Subcutaneous adipose tissue (tissue), 4 donors: Measurements from ENCODE around the gene SLC2A4. TPM values are rescaled to one million over a fixed set of nuclear protein-coding genes. Genes with fewer than 3 reads are reported as not detected.

Source experiments
- total RNA-seq, 4 donors: library from RNA; depleted of rRNA; stranded (reverse); fragments of >200 nt; gene quantifications; one replicate each; pipeline ENCODE4 v1.1.0, GENCODE V29; 2016
- TF ChIP-seq, protein P1 (sequence below): fragments of 450-650 bp; IDR thresholded peaks from one replicate; pipeline ENCODE4 v1.5.1; 2016; ENCODE audit warnings: low read depth, mild to moderate bottlenecking, control low read depth, antibody characterized with exemption, moderate library complexity

SLC2A4 gene
- total RNA-seq, 4 donors from 2014 or later, result 5.6 to 91.4 (median 13.8) TPM

DNA sequence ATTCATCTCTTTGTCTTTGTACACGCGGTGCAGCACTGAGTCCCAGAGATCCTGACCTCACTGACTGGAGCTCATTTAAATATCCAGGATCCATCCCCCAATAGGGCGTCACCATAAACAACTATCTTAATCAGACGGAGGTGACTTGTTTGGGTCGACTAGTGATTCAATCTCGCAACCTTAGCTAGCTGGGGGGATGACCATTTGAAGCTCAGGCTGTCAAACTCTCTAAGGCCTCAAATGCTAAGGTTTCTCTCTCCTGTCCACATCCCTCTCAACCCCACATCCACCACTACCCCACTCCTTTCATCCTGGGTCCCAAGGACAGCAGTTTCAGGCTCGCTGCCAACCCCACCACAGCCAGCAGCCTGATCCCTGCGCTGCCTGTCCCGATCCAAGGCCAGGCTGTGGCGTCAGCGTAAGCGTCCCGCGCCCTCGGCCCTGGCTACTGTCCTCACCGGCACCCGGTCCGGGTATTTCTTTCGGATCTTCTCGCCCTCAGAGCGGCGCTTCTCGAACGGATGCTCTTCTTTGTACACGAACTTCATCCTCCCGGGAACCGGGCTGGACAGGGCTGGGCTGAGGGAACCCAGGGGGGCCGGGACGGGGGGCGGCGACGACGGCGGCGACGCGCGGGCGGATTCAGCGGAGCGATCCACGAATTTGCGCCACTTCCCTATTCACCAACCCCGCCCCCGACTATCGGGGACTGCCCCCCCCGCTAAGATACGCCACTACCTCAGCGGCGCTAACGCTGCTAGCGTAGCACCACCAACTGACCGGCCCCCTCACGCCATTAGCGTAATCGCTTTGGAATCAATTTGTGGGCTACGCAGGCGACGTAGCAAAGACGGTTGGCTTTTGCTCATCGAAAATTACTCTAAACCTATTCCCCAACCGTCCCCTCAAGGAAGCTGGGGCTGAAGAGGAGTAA lies 39.5 kb upstream of the SLC2A4 start, which contains the start of gene GABARAP:
GABARAP (minus strand) TSS at position 667 of the 934 bp plus-strand sequence; CDS start at position 548, 119 bp downstream.
- TF ChIP-seq, protein P1, sequence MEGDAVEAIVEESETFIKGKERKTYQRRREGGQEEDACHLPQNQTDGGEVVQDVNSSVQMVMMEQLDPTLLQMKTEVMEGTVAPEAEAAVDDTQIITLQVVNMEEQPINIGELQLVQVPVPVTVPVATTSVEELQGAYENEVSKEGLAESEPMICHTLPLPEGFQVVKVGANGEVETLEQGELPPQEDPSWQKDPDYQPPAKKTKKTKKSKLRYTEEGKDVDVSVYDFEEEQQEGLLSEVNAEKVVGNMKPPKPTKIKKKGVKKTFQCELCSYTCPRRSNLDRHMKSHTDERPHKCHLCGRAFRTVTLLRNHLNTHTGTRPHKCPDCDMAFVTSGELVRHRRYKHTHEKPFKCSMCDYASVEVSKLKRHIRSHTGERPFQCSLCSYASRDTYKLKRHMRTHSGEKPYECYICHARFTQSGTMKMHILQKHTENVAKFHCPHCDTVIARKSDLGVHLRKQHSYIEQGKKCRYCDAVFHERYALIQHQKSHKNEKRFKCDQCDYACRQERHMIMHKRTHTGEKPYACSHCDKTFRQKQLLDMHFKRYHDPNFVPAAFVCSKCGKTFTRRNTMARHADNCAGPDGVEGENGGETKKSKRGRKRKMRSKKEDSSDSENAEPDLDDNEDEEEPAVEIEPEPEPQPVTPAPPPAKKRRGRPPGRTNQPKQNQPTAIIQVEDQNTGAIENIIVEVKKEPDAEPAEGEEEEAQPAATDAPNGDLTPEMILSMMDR, result no peak

DNA sequence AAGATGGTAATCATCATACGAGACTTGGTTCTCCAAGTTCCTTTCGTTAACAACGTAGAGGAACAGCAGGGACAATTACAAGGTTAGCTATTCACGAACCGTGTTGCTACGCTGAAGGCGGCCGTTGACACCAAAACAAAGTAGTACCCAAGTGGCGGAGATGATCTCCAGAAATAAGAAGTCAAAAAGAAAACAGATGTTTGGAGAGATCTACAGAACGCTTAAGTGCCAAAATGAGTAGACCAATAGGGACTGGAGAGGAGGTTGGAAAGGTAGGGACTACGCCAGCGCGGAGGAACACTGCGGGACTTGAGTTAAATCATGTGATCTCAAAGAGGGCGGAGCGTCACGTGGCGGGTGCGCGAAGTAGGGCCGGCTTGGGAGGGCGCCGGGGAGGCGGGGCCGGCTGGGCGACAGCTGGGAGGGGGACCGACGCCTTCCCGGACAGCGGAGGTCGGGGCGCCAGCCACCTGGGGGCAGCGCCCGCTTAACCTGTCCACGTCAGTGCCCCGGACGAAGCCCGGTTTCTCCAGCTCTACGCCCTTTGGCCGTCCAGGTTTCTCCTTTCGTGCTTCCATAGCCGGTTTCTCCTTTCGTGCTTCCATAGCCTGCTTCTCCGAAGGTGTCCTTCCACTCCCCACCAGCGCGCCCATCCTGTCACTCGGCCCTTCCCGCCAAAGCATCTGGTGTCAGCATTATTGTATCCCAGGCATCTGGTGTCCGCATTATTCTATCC lies 38.6 kb upstream of the SLC2A4 start:
- TF ChIP-seq, protein P1, result no peak

DNA sequence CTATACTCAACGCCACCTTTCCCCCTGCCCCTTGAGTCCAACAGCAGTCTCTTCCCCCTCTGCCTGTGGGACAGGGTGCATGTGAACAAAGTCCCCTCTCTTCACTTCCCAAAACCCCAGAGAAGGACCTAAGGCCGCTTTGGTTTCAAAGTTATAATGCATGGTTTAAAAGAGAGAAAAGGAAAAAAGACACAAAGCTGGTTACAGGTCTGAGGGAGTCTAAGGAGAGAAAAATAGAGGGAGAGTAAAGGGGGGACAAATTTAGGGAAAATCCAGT lies 38.1 kb upstream of the SLC2A4 start:
- TF ChIP-seq, protein P1, result no peak

DNA sequence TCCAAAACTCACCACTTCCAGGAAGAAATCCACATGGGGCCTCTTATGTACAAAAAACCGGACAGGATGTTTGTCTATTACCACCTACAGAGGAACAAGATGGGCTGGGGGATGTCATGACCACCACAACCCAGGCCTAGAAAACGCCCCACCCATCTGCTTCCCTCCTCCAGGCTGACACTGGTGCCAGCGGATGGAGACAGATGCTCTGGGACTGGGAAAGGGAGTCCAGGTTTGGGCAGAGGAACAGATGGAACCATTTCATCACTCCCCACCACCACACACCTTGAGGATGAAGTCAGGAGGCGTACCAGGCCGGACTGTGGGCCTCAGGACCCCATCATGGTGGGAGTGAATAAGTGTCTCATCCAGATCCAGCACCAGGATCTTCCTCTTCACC lies 34.7 kb upstream of the SLC2A4 start:
- TF ChIP-seq, protein P1, result no peak

DNA sequence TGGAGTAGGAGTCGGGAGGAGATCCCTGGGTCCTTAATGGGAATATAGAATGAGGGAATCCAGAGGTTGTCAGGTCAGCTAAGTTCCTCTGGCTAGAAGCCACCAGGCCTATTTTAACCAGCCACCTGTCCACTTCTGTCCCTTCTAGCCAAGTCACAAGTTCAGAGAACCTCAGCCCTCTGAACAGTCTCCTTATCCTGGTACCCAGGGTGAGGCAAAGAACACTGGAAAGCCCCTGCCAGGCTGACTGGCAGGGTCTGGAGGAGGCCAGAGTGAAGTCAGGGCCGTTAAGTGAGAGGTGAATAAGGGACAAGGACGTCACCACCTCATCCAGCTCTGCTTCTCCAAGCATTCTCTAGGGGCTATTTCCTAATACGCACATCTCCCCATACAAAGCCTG lies 32.7 kb upstream of the SLC2A4 start:
- TF ChIP-seq, protein P1, result no peak

DNA sequence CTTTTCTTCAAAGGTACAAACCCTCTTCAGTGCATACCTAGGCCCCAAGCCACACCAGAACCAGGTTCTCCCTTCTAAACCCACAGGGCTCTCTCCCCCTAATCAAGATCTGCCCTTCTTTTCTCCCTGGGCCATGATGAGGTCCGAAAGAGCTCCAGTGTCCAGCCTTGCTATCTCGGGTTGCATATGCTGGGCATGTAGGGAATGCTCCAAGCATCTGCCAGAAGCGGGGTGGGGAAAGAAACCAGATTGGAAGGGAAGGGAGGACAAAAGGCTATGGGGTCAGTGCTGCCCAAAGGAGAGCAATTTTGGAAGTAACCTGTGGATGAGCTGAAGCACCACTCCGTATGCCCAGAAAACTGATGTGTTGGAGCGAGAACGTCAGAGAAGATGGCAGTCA lies 32.3 kb upstream of the SLC2A4 start:
- TF ChIP-seq, protein P1, result no peak

DNA sequence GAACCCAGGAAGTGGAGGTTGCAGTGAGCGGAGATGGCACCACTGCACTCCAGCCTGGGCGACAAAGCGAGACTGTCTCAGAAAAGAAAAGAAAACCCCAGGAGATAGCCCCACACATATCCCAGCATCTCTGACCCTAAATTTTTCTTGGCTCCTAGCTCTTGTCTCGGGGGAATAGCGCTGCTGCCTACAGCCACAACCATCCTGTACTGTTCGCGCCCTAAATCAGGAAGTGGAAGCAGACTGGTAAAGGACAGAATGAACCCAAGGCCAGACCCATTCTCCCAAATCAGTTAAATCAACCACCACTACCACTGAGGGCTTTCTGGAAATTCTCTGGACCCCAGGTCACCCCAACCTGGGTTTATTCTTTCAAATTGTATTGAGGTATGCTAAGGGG lies 31.7 kb upstream of the SLC2A4 start:
- TF ChIP-seq, protein P1, result no peak
